K562 (cell line): ENCODE data around the gene ADAM15. TPM values are rescaled to one million over a fixed set of nuclear protein-coding genes. Genes with fewer than 3 reads are reported as not detected.

ENCODE experiments used
- ARID2 ChIP-seq: fragments of 450-650 bp; IDR thresholded peaks from 2 replicates; pipeline ENCODE4 v1.6.1; 2017; ENCODE audit warnings: antibody characterized with exemption, mild to moderate bottlenecking
- EWSR1 ChIP-seq: fragments of 450-650 bp; IDR thresholded peaks from 2 replicates; pipeline ENCODE4 v1.6.1; 2018; ENCODE audit warnings: borderline replicate concordance, mild to moderate bottlenecking, low read depth, moderate library complexity; ENCODE audit not compliant: partially characterized antibody
- HOXB6 ChIP-seq: fragments of 250-450 bp; sonication (Bioruptor Pico); IDR thresholded peaks from 2 replicates; pipeline ENCODE4 v1.5.1; 2022; ENCODE audit warnings: mild to moderate bottlenecking, borderline replicate concordance
- MEF2D ChIP-seq: conservative IDR thresholded peaks from 2 replicates; pipeline ENCODE4 v1.6.1; 2016; ENCODE audit warnings: low read depth, missing genetic modification characterization, missing compliant biosample characterization
- SIRT6 ChIP-seq: IDR thresholded peaks from one replicate; pipeline ENCODE4 v1.6.1; 2012; ENCODE audit warnings: low read depth, mild to moderate bottlenecking, control low read depth, inconsistent platforms, low read length, moderate library complexity
- TCFL5 ChIP-seq: fragments of 250-450 bp; sonication (Bioruptor Pico); conservative IDR thresholded peaks from 2 replicates; pipeline ENCODE4 v1.6.1; 2021; ENCODE audit warnings: mild to moderate bottlenecking, moderate library complexity, matching md5 sums
- ZBTB26 ChIP-seq: fragments of 450-650 bp; formaldehyde crosslinking; IDR thresholded peaks from 2 replicates; pipeline ENCODE4 v1.4.0; 2022; ENCODE audit warnings: missing genetic modification characterization
- ZMIZ1 ChIP-seq, 2 experiments: fragments of 150-350 bp in 1 of 2; IDR thresholded peaks; 2 replicates each; pipeline ENCODE4 v1.6.1; 2012 to 2016; ENCODE audit warnings: low read depth in 2 of 2, low read length in 2 of 2, mild to moderate bottlenecking in 1 of 2, moderate library complexity in 1 of 2
- ZNF212 ChIP-seq: fragments of 450-650 bp; formaldehyde crosslinking; IDR thresholded peaks from 2 replicates; pipeline ENCODE4 v1.4.0; 2020; ENCODE audit warnings: mild to moderate bottlenecking
- ZNF239 ChIP-seq: fragments of 250-450 bp; sonication (Bioruptor Pico); IDR thresholded peaks from 2 replicates; pipeline ENCODE4 v1.4.0; 2020; ENCODE audit warnings: mild to moderate bottlenecking
- ZNF41 ChIP-seq: fragments of 250-450 bp; sonication (Bioruptor Pico); conservative IDR thresholded peaks from 2 replicates; pipeline ENCODE4 v1.4.0; 2020; ENCODE audit warnings: mild to moderate bottlenecking
- ZNF717 ChIP-seq: fragments of 250-450 bp; sonication (Bioruptor Pico); IDR thresholded peaks from 2 replicates; pipeline ENCODE4 v1.5.0; 2021
- polyA plus RNA-seq, 8 experiments: library from polyadenylated mRNA; depleted of rRNA in 4 of 8; stranded (reverse) in 5 of 8; unstranded in 3 of 8; fragments of >200 nt; fragmentation: Nextera tagmentation in 2 of 8; fragmentation: Illumina TruSeq in 1 of 8; extraction: Ambion mirVana in 2 of 8; extraction: Trizol in 1 of 8; gene quantifications; 2 replicates each; pipeline versions ENCODE4 v1.2.1 to v1.2.3, GENCODE V29; 2011 to 2014; ENCODE audit warnings: inconsistent platforms in 1 of 8, missing spikeins in 1 of 8
- total RNA-seq, 7 experiments: library from RNA; depleted of rRNA in 6 of 7; stranded (reverse); fragments of >200 nt in 6 of 7; fragmentation: Illumina TruSeq in 2 of 7; extraction: Trizol in 2 of 7; gene quantifications; 2 replicates each; pipeline versions ENCODE4 v1.2.1 to v1.2.3, GENCODE V29; 2011 to 2021; ENCODE audit warnings: low replicate concordance in 1 of 7
- TF ChIP-seq, protein P1 (sequence below): fragments of 250-450 bp; sonication (Bioruptor Pico); IDR thresholded peaks from 2 replicates; pipeline ENCODE4 v1.4.0; 2020; ENCODE audit warnings: mild to moderate bottlenecking
- TF ChIP-seq, protein P2 (sequence below), 2 experiments: fragments of 450-650 bp; IDR thresholded peaks; 2 replicates each; pipeline ENCODE4 v1.6.1; 2016
- TF ChIP-seq, protein P3 (sequence below): IDR thresholded peaks from 2 replicates; pipeline ENCODE4 v1.6.1; 2016; ENCODE audit warnings: missing genetic modification characterization, missing compliant biosample characterization
- TF ChIP-seq, protein P4 (sequence below): fragments of 250-450 bp; sonication (Bioruptor Pico); IDR thresholded peaks from 2 replicates; pipeline ENCODE4 v1.8.0; 2021; ENCODE audit warnings: moderate library complexity, mild to moderate bottlenecking, inconsistent platforms

Gene ADAM15
- total and polyA plus RNA-seq, 9 of the 15 experiments (the other 6 are each of a cell fraction or from before 2014, with no cell fraction given): 0.69 to 72.3 (median 32.8) TPM

DNA sequence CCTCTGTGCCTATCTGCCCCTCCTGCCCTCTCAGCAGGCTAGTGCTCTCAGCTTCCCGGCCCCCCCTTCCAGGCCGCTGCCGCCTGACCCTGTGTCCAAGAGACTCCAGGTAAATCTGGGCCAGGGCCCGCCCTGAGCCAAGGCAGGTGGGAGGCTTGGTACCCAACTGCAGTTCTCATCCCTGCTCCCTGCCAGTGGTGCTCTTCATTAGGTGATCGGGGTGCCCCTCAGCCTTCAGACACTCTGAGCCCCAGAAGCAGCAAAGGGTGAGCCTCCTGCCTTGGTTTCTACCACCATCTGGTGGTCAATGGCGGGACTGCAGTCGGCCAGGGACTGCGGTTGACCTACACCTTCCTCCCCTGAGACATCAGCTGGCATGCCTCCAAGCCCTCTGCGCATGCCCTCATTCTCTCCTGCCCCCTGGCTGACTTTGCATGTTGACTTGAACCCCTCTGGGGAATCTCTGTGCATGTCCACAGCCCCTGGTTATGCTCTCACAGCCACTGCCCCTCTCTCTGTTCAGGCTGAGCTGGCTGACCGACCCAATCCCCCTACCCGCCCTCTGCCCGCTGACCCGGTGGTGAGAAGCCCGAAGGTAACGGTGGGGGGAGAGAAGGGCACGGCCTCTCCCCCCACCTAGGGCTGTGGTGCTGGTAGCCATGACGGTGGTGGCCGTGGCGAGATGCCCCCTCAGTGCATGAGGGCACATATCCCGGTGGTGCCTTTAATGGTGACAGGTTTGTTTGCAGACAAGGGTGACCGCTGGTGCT lies 10.4 kb downstream of the ADAM15 start (continued):
- TF ChIP-seq ZMIZ1 (IDR thresholded peaks at IDR 0.05; ENCODE audit: low read depth in 2 of 2, low read length in 2 of 2) (no peak), ZNF239 (CRISPR knock-in tag) (no peak), ARID2 (peak; percentile 90), MEF2D (tag) (no peak), TCFL5 (no peak), ZNF212 (no peak), HOXB6 (no peak), ZNF717 (CRISPR knock-in tag) (no peak), ZNF41 (CRISPR knock-in tag) (no peak), SIRT6 (no peak), EWSR1 (no peak), ZBTB26 (CRISPR knock-in tag) (no peak)
- TF ChIP-seq, protein P1, sequence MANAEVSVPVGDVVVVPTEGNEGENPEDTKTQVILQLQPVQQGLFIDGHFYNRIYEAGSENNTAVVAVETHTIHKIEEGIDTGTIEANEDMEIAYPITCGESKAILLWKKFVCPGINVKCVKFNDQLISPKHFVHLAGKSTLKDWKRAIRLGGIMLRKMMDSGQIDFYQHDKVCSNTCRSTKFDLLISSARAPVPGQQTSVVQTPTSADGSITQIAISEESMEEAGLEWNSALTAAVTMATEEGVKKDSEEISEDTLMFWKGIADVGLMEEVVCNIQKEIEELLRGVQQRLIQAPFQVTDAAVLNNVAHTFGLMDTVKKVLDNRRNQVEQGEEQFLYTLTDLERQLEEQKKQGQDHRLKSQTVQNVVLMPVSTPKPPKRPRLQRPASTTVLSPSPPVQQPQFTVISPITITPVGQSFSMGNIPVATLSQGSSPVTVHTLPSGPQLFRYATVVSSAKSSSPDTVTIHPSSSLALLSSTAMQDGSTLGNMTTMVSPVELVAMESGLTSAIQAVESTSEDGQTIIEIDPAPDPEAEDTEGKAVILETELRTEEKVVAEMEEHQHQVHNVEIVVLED (CRISPR knock-in tag): no peak
- TF ChIP-seq, protein P2, sequence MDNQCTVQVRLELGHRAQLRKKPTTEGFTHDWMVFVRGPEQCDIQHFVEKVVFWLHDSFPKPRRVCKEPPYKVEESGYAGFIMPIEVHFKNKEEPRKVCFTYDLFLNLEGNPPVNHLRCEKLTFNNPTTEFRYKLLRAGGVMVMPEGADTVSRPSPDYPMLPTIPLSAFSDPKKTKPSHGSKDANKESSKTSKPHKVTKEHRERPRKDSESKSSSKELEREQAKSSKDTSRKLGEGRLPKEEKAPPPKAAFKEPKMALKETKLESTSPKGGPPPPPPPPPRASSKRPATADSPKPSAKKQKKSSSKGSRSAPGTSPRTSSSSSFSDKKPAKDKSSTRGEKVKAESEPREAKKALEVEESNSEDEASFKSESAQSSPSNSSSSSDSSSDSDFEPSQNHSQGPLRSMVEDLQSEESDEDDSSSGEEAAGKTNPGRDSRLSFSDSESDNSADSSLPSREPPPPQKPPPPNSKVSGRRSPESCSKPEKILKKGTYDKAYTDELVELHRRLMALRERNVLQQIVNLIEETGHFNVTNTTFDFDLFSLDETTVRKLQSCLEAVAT (IDR thresholded peaks at IDR 0.05): peak in 1 of 2 experiments; percentile 46; a peak in 2 of 4 replicates
- TF ChIP-seq, protein P3, sequence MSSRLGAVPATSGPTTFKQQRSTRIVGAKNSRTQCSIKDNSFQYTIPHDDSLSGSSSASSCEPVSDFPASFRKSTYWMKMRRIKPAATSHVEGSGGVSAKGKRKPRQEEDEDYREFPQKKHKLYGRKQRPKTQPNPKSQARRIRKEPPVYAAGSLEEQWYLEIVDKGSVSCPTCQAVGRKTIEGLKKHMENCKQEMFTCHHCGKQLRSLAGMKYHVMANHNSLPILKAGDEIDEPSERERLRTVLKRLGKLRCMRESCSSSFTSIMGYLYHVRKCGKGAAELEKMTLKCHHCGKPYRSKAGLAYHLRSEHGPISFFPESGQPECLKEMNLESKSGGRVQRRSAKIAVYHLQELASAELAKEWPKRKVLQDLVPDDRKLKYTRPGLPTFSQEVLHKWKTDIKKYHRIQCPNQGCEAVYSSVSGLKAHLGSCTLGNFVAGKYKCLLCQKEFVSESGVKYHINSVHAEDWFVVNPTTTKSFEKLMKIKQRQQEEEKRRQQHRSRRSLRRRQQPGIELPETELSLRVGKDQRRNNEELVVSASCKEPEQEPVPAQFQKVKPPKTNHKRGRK (tag): no peak
- TF ChIP-seq, protein P4, sequence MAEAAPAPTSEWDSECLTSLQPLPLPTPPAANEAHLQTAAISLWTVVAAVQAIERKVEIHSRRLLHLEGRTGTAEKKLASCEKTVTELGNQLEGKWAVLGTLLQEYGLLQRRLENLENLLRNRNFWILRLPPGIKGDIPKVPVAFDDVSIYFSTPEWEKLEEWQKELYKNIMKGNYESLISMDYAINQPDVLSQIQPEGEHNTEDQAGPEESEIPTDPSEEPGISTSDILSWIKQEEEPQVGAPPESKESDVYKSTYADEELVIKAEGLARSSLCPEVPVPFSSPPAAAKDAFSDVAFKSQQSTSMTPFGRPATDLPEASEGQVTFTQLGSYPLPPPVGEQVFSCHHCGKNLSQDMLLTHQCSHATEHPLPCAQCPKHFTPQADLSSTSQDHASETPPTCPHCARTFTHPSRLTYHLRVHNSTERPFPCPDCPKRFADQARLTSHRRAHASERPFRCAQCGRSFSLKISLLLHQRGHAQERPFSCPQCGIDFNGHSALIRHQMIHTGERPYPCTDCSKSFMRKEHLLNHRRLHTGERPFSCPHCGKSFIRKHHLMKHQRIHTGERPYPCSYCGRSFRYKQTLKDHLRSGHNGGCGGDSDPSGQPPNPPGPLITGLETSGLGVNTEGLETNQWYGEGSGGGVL (CRISPR knock-in tag): no peak
